Measurements from ENCODE around the gene SPRR4.
"Not testable (repeated sequence)": the region's sequence is repeated elsewhere in the genome, so short reads cannot be mapped to it uniquely, and the experiment has no call there.

The SPRR4 gene

GRCh38 chr1:152967201-152967600, 3.2 kb upstream of the SPRR4 start:
- DNase-seq, result no peak

GRCh38 chr1:152968248-152968647, 2.2 kb upstream of the SPRR4 start:
- no peak for DNase-seq

GRCh38 chr1:152969036-152969435, 1.4 kb upstream of the SPRR4 start:
- DNase-seq, result no peak

- DNase-seq, result no peak
These were observed 1.9 kb downstream of the SPRR4 start for GRCh38 chr1:152972196-152972886.

GRCh38 chr1:152976688-152977087, 6.2 kb downstream of the SPRR4 start:
- DNase-seq, result no peak

- no peak for DNase-seq
These were observed 7.2 kb downstream of the SPRR4 start for GRCh38 chr1:152977614-152978013.

- no peak for DNase-seq
These were observed 10.2 kb downstream of the SPRR4 start for GRCh38 chr1:152980676-152981075.

- DNase-seq, result no peak
These were observed 10.9 kb downstream of the SPRR4 start for GRCh38 chr1:152981146-152981871.

- DNase-seq, result no peak
These were observed 11.6 kb downstream of the SPRR4 start for GRCh38 chr1:152982076-152982475.

GRCh38 chr1:152983234-152983633, 12.8 kb downstream of the SPRR4 start:
- no peak for DNase-seq

GRCh38 chr1:152983743-152984142, 13.3 kb downstream of the SPRR4 start, which contains the start of gene SPRR1A:
SPRR1A (plus strand) TSS chr1:152984081; CDS start chr1:152985231, 1,150 bp downstream.
- no peak for DNase-seq

GRCh38 chr1:152986578-152986977, 16.1 kb downstream of the SPRR4 start:
- DNase-seq, result no peak

GRCh38 chr1:152993186-152993585, 22.7 kb downstream of the SPRR4 start:
- no peak for DNase-seq

GRCh38 chr1:152995842-152996241, 25.4 kb downstream of the SPRR4 start:
- no peak for DNase-seq

- no peak for DNase-seq
These were observed 26.4 kb downstream of the SPRR4 start for GRCh38 chr1:152996633-152997400.

GRCh38 chr1:152997901-152998300, 27.5 kb downstream of the SPRR4 start:
- no peak for DNase-seq

- no peak for DNase-seq
These were observed 28.0 kb downstream of the SPRR4 start for GRCh38 chr1:152998476-152998875.

- DNase-seq, result no peak
These were observed 29.4 kb downstream of the SPRR4 start for GRCh38 chr1:152999818-153000217.

- DNase-seq, result no peak
These were observed 29.8 kb downstream of the SPRR4 start for GRCh38 chr1:153000294-153000693.

GRCh38 chr1:153001382-153001781, 30.9 kb downstream of the SPRR4 start, which contains the start of gene SPRR3:
SPRR3 (plus strand) TSS chr1:153001749; CDS start chr1:153003021, 1,272 bp downstream.
- DNase-seq, result no peak

GRCh38 chr1:153011235-153011758, 40.8 kb downstream of the SPRR4 start:
- DNase-seq, result not testable (repeated sequence)

GRCh38 chr1:153021829-153022228, 51.4 kb downstream of the SPRR4 start:
- not testable (repeated sequence) for DNase-seq
